ENCODE measurements around the gene BEST4. TPM values are rescaled to one million over a fixed set of nuclear protein-coding genes. Genes with fewer than 3 reads are reported as not detected.
A peak's percentile ranks its signal among the peaks of the same experiment; 100 is the strongest.

BEST4 gene
- total and polyA plus RNA-seq, 2 of the 13 experiments (the other 11 are each of a cell fraction or from before 2014, with no cell fraction given): 0.77 to 1.4 TPM

DNA sequence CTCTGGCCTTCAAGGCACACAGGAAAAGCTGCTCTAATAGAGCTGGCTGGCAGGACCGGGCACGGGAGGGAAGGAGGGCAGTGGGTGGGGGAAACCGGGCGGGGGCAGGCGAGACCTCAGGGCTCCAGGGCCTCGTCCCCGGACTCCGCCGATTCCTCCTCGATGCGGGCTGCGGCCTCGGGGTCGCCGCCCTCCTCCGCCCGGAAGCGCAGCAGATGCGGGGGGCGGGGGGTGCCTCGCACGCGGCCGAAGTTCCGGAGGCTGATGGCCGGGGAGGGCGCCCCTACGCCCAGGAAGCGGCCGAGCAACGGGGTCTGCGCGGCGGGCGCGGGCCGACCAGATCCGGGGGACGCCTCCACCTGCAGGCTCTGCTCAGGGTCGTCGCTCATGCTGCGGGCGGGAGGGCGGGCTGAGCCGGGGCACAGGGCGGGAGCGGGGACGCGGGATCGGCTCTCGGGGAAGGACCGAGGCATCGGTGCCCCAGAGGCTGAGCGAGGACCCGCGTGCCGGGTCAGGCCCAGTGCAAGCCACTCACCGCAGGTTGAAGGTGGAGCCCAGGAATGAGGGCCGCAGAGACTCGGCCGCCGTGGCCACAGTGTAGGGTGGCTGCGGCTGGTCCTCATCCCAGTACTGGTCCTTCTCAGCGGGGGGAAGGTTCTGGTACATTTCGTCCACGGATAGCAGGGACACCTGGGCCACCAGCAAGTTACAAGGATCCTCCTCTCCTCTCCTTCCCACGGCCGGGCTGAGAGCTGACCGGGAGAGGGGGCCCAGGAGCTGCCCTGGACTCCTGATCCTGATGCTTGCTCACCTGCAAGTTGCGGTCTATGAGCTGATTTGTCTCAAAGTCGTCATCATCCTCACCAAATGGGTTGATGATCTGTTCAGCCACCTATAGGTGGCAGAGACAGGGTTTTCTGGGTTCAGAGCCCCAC is 3.6 kb downstream of the BEST4 start (continued):
- TF ChIP-seq, protein P1, sequence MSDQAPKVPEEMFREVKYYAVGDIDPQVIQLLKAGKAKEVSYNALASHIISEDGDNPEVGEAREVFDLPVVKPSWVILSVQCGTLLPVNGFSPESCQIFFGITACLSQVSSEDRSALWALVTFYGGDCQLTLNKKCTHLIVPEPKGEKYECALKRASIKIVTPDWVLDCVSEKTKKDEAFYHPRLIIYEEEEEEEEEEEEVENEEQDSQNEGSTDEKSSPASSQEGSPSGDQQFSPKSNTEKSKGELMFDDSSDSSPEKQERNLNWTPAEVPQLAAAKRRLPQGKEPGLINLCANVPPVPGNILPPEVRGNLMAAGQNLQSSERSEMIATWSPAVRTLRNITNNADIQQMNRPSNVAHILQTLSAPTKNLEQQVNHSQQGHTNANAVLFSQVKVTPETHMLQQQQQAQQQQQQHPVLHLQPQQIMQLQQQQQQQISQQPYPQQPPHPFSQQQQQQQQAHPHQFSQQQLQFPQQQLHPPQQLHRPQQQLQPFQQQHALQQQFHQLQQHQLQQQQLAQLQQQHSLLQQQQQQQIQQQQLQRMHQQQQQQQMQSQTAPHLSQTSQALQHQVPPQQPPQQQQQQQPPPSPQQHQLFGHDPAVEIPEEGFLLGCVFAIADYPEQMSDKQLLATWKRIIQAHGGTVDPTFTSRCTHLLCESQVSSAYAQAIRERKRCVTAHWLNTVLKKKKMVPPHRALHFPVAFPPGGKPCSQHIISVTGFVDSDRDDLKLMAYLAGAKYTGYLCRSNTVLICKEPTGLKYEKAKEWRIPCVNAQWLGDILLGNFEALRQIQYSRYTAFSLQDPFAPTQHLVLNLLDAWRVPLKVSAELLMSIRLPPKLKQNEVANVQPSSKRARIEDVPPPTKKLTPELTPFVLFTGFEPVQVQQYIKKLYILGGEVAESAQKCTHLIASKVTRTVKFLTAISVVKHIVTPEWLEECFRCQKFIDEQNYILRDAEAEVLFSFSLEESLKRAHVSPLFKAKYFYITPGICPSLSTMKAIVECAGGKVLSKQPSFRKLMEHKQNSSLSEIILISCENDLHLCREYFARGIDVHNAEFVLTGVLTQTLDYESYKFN (CRISPR knock-in tag; conservative IDR thresholded peaks at IDR 0.05): peak; percentile 5; the same call in 1 of the 2 replicates
- peak; percentile 85 for TF ChIP-seq HNRNPK (IDR thresholded peaks at IDR 0.05; ENCODE audit: low read depth, low read length, poor library complexity, severe bottlenecking)
- TF ChIP-seq FOXK2 (IDR thresholded peaks at IDR 0.05): no peak
- TF ChIP-seq, protein P2, sequence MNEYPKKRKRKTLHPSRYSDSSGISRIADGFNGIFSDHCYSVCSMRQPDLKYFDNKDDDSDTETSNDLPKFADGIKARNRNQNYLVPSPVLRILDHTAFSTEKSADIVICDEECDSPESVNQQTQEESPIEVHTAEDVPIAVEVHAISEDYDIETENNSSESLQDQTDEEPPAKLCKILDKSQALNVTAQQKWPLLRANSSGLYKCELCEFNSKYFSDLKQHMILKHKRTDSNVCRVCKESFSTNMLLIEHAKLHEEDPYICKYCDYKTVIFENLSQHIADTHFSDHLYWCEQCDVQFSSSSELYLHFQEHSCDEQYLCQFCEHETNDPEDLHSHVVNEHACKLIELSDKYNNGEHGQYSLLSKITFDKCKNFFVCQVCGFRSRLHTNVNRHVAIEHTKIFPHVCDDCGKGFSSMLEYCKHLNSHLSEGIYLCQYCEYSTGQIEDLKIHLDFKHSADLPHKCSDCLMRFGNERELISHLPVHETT (CRISPR knock-in tag; conservative IDR thresholded peaks at IDR 0.05): no peak
- TF ChIP-seq KDM5B (CRISPR knock-in tag; IDR thresholded peaks at IDR 0.05; ENCODE audit: borderline replicate concordance): peak; percentile 87
- TF ChIP-seq ZNF577 (CRISPR knock-in tag; IDR thresholded peaks at IDR 0.05; ENCODE audit: borderline replicate concordance, low read depth): no peak
- TF ChIP-seq NFYB (CRISPR knock-in tag; IDR thresholded peaks at IDR 0.05): 0 out of 2 replicates have a peak, but pooled peaks have one; percentile 14
- no peak for TF ChIP-seq RCOR2 (CRISPR knock-in tag; IDR thresholded peaks at IDR 0.05)
- peak; percentile 53; the same call in 1 of the 2 replicates for TF ChIP-seq POGZ (CRISPR knock-in tag; IDR thresholded peaks at IDR 0.05)
- TF ChIP-seq, protein P3, sequence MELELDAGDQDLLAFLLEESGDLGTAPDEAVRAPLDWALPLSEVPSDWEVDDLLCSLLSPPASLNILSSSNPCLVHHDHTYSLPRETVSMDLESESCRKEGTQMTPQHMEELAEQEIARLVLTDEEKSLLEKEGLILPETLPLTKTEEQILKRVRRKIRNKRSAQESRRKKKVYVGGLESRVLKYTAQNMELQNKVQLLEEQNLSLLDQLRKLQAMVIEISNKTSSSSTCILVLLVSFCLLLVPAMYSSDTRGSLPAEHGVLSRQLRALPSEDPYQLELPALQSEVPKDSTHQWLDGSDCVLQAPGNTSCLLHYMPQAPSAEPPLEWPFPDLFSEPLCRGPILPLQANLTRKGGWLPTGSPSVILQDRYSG (CRISPR knock-in tag; IDR thresholded peaks at IDR 0.05): peak; percentile 46; the same call in 1 of the 2 replicates
- TF ChIP-seq, protein P4, sequence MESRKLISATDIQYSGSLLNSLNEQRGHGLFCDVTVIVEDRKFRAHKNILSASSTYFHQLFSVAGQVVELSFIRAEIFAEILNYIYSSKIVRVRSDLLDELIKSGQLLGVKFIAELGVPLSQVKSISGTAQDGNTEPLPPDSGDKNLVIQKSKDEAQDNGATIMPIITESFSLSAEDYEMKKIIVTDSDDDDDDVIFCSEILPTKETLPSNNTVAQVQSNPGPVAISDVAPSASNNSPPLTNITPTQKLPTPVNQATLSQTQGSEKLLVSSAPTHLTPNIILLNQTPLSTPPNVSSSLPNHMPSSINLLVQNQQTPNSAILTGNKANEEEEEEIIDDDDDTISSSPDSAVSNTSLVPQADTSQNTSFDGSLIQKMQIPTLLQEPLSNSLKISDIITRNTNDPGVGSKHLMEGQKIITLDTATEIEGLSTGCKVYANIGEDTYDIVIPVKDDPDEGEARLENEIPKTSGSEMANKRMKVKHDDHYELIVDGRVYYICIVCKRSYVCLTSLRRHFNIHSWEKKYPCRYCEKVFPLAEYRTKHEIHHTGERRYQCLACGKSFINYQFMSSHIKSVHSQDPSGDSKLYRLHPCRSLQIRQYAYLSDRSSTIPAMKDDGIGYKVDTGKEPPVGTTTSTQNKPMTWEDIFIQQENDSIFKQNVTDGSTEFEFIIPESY (CRISPR knock-in tag; IDR thresholded peaks at IDR 0.05): peak; percentile 8; the same call in 1 of the 2 replicates
- TF ChIP-seq, protein P5, sequence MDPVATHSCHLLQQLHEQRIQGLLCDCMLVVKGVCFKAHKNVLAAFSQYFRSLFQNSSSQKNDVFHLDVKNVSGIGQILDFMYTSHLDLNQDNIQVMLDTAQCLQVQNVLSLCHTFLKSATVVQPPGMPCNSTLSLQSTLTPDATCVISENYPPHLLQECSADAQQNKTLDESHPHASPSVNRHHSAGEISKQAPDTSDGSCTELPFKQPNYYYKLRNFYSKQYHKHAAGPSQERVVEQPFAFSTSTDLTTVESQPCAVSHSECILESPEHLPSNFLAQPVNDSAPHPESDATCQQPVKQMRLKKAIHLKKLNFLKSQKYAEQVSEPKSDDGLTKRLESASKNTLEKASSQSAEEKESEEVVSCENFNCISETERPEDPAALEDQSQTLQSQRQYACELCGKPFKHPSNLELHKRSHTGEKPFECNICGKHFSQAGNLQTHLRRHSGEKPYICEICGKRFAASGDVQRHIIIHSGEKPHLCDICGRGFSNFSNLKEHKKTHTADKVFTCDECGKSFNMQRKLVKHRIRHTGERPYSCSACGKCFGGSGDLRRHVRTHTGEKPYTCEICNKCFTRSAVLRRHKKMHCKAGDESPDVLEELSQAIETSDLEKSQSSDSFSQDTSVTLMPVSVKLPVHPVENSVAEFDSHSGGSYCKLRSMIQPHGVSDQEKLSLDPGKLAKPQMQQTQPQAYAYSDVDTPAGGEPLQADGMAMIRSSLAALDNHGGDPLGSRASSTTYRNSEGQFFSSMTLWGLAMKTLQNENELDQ (CRISPR knock-in tag; IDR thresholded peaks at IDR 0.05; ENCODE audit: borderline replicate concordance): no peak

All from HepG2 (cell line).